Measurements from ENCODE around the gene OR13A1.
"Not testable (repeated sequence)": the region's sequence is repeated elsewhere in the genome, so short reads cannot be mapped to it uniquely, and the experiment has no call there.

OR13A1 gene, protein sequence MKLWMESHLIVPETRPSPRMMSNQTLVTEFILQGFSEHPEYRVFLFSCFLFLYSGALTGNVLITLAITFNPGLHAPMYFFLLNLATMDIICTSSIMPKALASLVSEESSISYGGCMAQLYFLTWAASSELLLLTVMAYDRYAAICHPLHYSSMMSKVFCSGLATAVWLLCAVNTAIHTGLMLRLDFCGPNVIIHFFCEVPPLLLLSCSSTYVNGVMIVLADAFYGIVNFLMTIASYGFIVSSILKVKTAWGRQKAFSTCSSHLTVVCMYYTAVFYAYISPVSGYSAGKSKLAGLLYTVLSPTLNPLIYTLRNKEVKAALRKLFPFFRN

GRCh38 chr10:45315508-45315907 is at the start of gene OR13A1:
OR13A1 (minus strand) TSS chr10:45315608; CDS start chr10:45304422, 11,186 bp downstream.
- in situ Hi-C loops (cut with HindIII; ENCODE audit: low pct_ligation_motif_present, low pct_unique_long_range_greater_than_20kb, low sequenced_read_pairs), result no loop called here

DNA sequence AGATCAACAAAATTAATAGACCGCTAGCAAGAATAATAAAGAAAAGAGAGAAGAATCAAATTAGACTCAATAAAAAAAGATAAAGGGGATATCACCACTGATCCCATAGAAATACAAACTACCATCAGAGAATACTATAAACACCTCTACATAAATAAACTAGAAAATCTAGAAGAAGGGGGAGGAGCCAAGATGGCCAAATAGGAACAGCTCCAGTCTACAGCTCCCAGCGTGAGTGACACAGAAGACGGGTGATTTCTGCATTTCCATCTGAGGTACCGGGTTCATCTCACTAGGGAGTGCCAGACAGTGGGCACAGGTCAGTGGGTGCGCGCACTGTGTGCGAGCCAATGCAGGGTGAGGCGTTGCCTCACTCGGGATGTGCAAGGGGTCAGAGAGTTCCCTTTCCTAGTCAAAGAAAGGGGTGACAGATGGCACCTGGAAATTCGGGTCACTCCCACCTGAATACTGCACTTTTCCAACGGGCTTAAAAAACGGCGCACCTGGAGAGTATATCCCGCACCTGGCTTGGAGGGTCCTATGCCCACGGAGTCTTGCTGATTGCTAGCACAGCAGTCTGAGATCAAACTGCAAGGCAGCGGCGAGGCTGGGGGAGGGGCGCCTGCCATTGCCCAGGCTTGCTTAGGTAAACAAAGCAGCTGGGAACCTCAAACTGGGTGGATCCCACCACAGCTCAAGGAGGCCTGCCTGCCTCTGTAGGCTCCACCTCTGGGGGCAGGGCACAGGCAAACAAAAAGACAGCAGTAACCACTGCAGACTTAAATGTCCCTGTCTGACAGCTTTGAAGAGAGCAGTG is 46.8 kb upstream of the OR13A1 start:
- in situ Hi-C loops (cut with HindIII; ENCODE audit: low pct_ligation_motif_present, low pct_unique_long_range_greater_than_20kb, low sequenced_read_pairs); DNase-seq: not testable (repeated sequence)

More at GRCh38 chr10:45315508-45315907, at the start of gene OR13A1:
- DNase-seq, result no peak

DNA sequence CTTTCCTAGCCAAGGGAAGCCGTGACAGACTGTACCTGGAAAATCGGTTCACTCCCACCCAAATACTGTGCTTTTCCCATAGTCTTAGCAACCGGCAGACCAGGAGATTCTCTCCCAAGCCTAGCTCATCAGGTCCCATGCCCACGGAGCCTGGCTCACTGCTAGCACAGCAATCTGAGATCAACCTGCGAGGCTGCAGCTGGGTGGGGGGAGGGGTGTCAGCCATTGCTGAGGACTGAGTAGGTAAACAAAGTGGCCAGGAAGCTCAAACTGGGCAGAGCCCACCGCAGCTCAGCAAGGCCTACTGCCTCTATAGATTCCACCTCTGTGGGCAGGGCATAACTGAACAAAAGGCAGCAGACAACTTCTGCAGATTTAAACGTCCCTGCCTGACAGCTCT is 43.6 kb upstream of the OR13A1 start:
- DNase-seq; in situ Hi-C loops (cut with HindIII; ENCODE audit: low pct_ligation_motif_present, low pct_unique_long_range_greater_than_20kb, low sequenced_read_pairs): not testable (repeated sequence)

DNA sequence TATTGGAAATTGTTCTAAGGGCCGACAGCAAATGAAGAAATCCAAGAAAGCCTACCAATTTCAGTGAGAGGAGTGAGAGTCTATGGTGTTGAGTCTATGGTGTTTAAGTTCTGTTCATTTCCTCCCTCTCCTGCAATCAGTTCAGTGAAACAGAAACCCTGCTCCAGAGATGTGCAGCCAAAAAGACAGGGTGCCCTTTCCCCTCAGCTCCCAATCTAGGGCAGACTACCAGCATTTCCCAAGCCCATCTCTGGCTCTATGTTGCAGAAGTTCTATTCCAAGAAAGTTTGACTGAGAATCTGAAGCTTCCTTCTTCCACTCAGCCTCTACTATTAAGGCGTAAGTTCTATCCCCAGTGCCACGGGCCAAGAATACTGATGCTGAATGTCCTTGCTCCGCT is 40.1 kb upstream of the OR13A1 start:
- in situ Hi-C loops (cut with HindIII; ENCODE audit: low pct_ligation_motif_present, low pct_unique_long_range_greater_than_20kb, low sequenced_read_pairs), result no loop called here
- no peak for DNase-seq

DNA sequence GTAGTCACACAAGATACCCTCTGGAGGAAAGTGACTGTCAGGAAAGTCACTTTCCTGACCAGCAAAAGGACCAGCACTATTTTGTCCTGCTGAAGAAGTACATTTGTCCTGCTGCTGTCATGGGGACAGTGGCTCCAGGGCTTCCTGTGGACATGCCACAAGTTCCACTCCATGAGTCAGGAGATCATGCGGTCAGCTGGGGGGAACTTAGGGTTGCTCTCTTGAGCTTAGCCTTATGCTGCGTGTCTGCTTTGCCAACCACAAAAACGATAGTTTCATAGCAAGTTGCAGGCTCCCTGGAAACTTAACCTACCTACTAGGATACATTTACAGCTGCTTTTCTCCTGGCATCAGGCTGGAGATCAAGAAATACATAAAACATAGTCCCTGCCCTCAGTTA is 38.9 kb upstream of the OR13A1 start:
- no peak for DNase-seq
- in situ Hi-C loops (cut with HindIII; ENCODE audit: low pct_ligation_motif_present, low pct_unique_long_range_greater_than_20kb, low sequenced_read_pairs), result no loop called here

DNA sequence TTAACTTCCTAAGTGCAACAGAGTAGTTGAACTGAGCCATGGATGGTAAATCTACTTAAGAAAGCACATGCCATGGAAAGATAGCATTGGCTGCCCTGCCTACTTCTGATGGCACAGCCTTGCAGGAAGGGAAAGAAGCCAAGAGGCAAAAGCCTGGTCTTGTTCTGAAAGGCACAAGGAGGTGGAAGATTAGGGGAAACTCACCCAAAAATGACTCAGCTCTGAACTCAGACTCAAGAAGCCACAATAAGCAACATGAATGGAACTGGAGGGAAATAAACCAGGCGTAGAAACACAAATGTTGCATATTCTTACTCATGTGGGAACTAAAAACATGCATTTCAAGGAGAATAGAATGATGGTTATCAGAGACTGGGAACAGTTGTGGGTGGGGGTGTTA is 37.8 kb upstream of the OR13A1 start:
- in situ Hi-C loops (cut with HindIII; ENCODE audit: low pct_ligation_motif_present, low pct_unique_long_range_greater_than_20kb, low sequenced_read_pairs), result no loop called here
- DNase-seq, result no peak

GRCh38 chr10:45348196-45348765 is 32.9 kb upstream of the OR13A1 start:
- DNase-seq; in situ Hi-C loops (cut with HindIII; ENCODE audit: low pct_ligation_motif_present, low pct_unique_long_range_greater_than_20kb, low sequenced_read_pairs): not testable (repeated sequence)

DNA sequence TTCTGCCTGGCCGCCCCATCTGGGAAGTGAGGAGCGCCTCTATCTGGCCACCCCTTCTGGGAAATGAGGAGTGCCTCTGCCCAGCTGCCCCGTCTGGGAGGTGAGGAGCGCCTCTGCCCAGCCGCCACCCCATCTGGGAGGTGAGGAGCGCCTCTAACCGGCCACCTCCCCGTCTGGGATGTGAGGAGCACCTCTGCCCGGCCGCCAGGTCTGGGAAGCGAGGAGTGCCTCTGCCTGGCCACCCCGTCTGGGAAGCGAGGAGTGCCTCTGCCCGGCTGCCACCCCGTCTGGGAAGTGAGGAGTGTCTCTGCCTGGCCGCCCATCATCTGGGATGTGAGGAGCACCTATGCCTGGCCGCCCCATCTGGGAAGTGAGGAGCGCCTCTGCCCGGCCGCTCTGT is 32.1 kb upstream of the OR13A1 start:
- DNase-seq; in situ Hi-C loops (cut with HindIII; ENCODE audit: low pct_ligation_motif_present, low pct_unique_long_range_greater_than_20kb, low sequenced_read_pairs): not testable (repeated sequence)

GRCh38 chr10:45346652-45347335 is 31.4 kb upstream of the OR13A1 start:
- in situ Hi-C loops (cut with HindIII; ENCODE audit: low pct_ligation_motif_present, low pct_unique_long_range_greater_than_20kb, low sequenced_read_pairs); DNase-seq: not testable (repeated sequence)

- DNase-seq; in situ Hi-C loops (cut with HindIII; ENCODE audit: low pct_ligation_motif_present, low pct_unique_long_range_greater_than_20kb, low sequenced_read_pairs): not testable (repeated sequence)
These were observed 25.0 kb upstream of the OR13A1 start for GRCh38 chr10:45340420-45340819.

- no peak for DNase-seq
- in situ Hi-C loops (cut with HindIII; ENCODE audit: low pct_ligation_motif_present, low pct_unique_long_range_greater_than_20kb, low sequenced_read_pairs), result no loop called here
These were observed 24.5 kb upstream of the OR13A1 start for GRCh38 chr10:45339894-45340293.

- DNase-seq; in situ Hi-C loops (cut with HindIII; ENCODE audit: low pct_ligation_motif_present, low pct_unique_long_range_greater_than_20kb, low sequenced_read_pairs): not testable (repeated sequence)
These were observed 16.4 kb upstream of the OR13A1 start for GRCh38 chr10:45331824-45332223.

DNA sequence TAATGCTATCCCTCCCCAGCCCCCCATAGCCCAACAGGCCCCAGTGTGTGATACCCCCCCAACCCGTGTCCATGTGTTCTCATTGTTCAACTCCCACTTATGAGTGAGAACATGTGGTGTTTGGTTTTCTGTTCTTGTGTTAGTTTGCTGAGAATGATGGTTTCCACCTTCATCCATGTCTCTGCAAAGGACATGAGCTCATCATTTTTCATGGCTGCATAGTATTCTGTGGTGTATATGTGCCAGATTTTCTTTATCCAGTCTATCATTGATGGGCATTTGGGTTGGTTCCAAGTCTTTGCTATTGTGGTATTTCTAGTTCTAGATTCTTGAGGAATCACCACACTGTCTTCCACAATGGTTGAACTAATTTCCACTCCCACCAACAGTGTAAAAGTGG is 11.5 kb upstream of the OR13A1 start:
- DNase-seq; in situ Hi-C loops (cut with HindIII; ENCODE audit: low pct_ligation_motif_present, low pct_unique_long_range_greater_than_20kb, low sequenced_read_pairs): not testable (repeated sequence)

- DNase-seq, result no peak
- in situ Hi-C loops (cut with HindIII; ENCODE audit: low pct_ligation_motif_present, low pct_unique_long_range_greater_than_20kb, low sequenced_read_pairs), result no loop called here
These were observed 9.7 kb upstream of the OR13A1 start for GRCh38 chr10:45325116-45325515.

- DNase-seq, result no peak
- in situ Hi-C loops (cut with HindIII; ENCODE audit: low pct_ligation_motif_present, low pct_unique_long_range_greater_than_20kb, low sequenced_read_pairs), result no loop called here
These were observed 4.3 kb upstream of the OR13A1 start for GRCh38 chr10:45319702-45320101.

- no peak for DNase-seq
- in situ Hi-C loops (cut with HindIII; ENCODE audit: low pct_ligation_motif_present, low pct_unique_long_range_greater_than_20kb, low sequenced_read_pairs), result no loop called here
These were observed 2.0 kb downstream of the OR13A1 start for GRCh38 chr10:45313264-45313873.

- DNase-seq, result peak; percentile 32
- in situ Hi-C loops (cut with HindIII; ENCODE audit: low pct_ligation_motif_present, low pct_unique_long_range_greater_than_20kb, low sequenced_read_pairs), result no loop called here
These were observed 6.7 kb downstream of the OR13A1 start for GRCh38 chr10:45308707-45309106.

DNA sequence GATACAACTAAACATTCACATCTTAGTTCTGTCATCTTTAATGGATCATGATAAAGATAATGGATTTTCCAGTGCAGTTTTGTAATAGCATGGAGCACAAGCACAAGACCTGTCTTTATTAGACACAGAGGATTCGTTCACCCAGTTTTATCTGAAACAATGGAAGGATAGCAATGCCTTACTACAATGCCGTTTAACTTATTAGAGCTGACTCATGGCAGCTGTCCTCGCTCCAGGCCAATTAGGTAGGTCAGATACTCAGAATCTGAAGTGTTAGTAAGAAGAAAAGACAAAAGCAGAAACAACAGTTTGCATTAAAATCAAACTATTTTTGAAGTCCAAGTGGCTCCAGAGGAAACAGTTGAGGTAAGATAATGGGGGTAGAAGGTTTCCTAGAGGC is 12.8 kb downstream of the OR13A1 start:
- in situ Hi-C loops (cut with HindIII; ENCODE audit: low pct_ligation_motif_present, low pct_unique_long_range_greater_than_20kb, low sequenced_read_pairs), result no loop called here

More for the DNA sequence above, 12.8 kb downstream of the OR13A1 start:
- no peak for DNase-seq
